Panc1 (cell line): ENCODE data around the gene BCL10.
A peak's percentile ranks its signal among the peaks of the same experiment; 100 is the strongest.

Source experiments
- CTCF ChIP-seq: fragments of 450-650 bp; IDR thresholded peaks from 2 replicates; pipeline ENCODE4 v1.5.1; 2017; ENCODE audit warnings: mild to moderate bottlenecking
- POLR2AphosphoS5 ChIP-seq: IDR thresholded peaks from 2 replicates; pipeline ENCODE4 v1.6.1; 2012; ENCODE audit warnings: mild to moderate bottlenecking, low read depth, low read length, moderate library complexity
- REST ChIP-seq, 2 experiments: IDR thresholded peaks; 2 replicates each; pipeline ENCODE4 v1.6.1; 2011 to 2012; ENCODE audit warnings: low read depth in 2 of 2, control low read depth in 1 of 2, low read length in 1 of 2, mild to moderate bottlenecking in 1 of 2, moderate library complexity in 1 of 2; ENCODE audit not compliant: insufficient read depth in 1 of 2
- SIN3A ChIP-seq: IDR thresholded peaks from 2 replicates; pipeline ENCODE4 v1.6.1; 2012; ENCODE audit warnings: low read depth, mild to moderate bottlenecking, low read length, moderate library complexity, borderline replicate concordance; ENCODE audit not compliant: insufficient read depth
- TCF7L2 ChIP-seq: IDR thresholded peaks from 2 replicates; pipeline ENCODE4 v1.6.1; 2011; ENCODE audit warnings: mild to moderate bottlenecking, low read depth, low read length, inconsistent platforms

GRCh38 chr1:85278853-85279314 lies 2.5 kb upstream of the BCL10 start:
- no peak for TF ChIP-seq CTCF
- TF ChIP-seq SIN3A: 0 out of 2 replicates have a peak, but pooled peaks have one; percentile 36
- TF ChIP-seq REST (IDR thresholded peaks at IDR 0.05; ENCODE audit: insufficient read depth in 1 of 2, low read depth in 2 of 2, low read length in 1 of 2): no peak
- TF ChIP-seq POLR2AphosphoS5: no peak; the same call in none of the 2 replicates
- TF ChIP-seq TCF7L2: no peak
